H1 (cell line): ENCODE measurements around the gene EMID1. TPM values are rescaled to one million over a fixed set of nuclear protein-coding genes. Genes with fewer than 3 reads are reported as not detected.

Source experiments
- CTCF ChIA-PET: fragments of 300-600 bp; sonication (Branson Sonifier 250); formaldehyde crosslinking; loops from one replicate; lab custom pipeline; 2021; ENCODE audit not compliant: partially characterized antibody; lab: Charles Lee
- POLR2A ChIA-PET: fragments of 300-600 bp; sonication (Branson Sonifier 250); formaldehyde crosslinking; loops from one replicate; lab custom pipeline; 2021; ENCODE audit warnings: inconsistent platforms; ENCODE audit not compliant: partially characterized antibody; lab: Charles Lee
- DNase-seq, 2 experiments: peaks; one replicate each; pipeline versions ENCODE4 v3.0.0 to v3.0.0-alpha.2; 2010 to 2022; ENCODE audit warnings: low spot score in 2 of 2, low read depth in 1 of 2, mixed read lengths in 1 of 2
- FAIRE-seq: peaks from 2 replicates; lab custom pipeline; 2011; peaks lifted over from hg19 to GRCh38; lab: Jason Lieb, UNC
- H2AFZ ChIP-seq: 2 replicates; pipeline ENCODE4 v1.8.1; 2012; ENCODE audit warnings: low read length, inconsistent platforms
- H2AK5ac ChIP-seq: 2 replicates; pipeline ENCODE4 v1.6.1; 2013; ENCODE audit warnings: low read depth, low read length
- H2BK120ac ChIP-seq: replicated peaks from 2 replicates; pipeline ENCODE3; 2013; ENCODE audit warnings: low read depth, low read length, inconsistent platforms
- H2BK12ac ChIP-seq: 2 replicates; pipeline ENCODE4 v1.6.1; 2013; ENCODE audit warnings: low read depth, low read length
- H2BK15ac ChIP-seq: 2 replicates; pipeline ENCODE4 v1.6.1; 2013; ENCODE audit warnings: low read length
- H2BK20ac ChIP-seq: 2 replicates; pipeline ENCODE4 v1.6.1; 2013; ENCODE audit warnings: low read length
- H2BK5ac ChIP-seq: 2 replicates; pipeline ENCODE4 v1.6.1; 2013; ENCODE audit warnings: low read depth, low read length
- H3K14ac ChIP-seq: 2 replicates; pipeline ENCODE4 v1.6.1; 2013; ENCODE audit warnings: inconsistent platforms; ENCODE audit not compliant: insufficient read length
- H3K18ac ChIP-seq: 2 replicates; pipeline ENCODE4 v1.6.1; 2013; ENCODE audit warnings: low read length; ENCODE audit errors: extremely low read depth
- H3K23ac ChIP-seq: 2 replicates; pipeline ENCODE4 v1.6.1; 2013; ENCODE audit warnings: inconsistent platforms; ENCODE audit not compliant: insufficient read length
- H3K23me2 ChIP-seq: 2 replicates; pipeline ENCODE4 v1.6.1; 2013; ENCODE audit warnings: low read depth, low read length
- H3K27ac ChIP-seq: 2 replicates; pipeline ENCODE4 v1.6.1; 2011; ENCODE audit warnings: low read depth, low read length, inconsistent platforms
- H3K27me3 ChIP-seq, 4 experiments: replicated peaks in 1 of 4; 1 replicate in 1 of 4; 2 replicates in 3 of 4; pipeline versions ENCODE4 v1.6.1 to v1.8.1; 2011 to 2013; ENCODE audit warnings: low read length in 3 of 4, mild to moderate bottlenecking in 3 of 4, inconsistent platforms in 2 of 4, mixed read lengths in 2 of 4, moderate library complexity in 1 of 4; ENCODE audit not compliant: control insufficient read depth in 3 of 4, insufficient read depth in 3 of 4; ENCODE audit errors: extremely low read depth in 1 of 4
- H3K36me3 ChIP-seq, 4 experiments: 2 replicates each; pipeline versions ENCODE4 v1.6.1 to v1.8.1; 2011 to 2013; ENCODE audit warnings: mild to moderate bottlenecking in 4 of 4, low read length in 3 of 4, moderate library complexity in 2 of 4, control low read depth in 1 of 4, inconsistent platforms in 1 of 4; ENCODE audit not compliant: insufficient read depth in 4 of 4, control insufficient read depth in 2 of 4
- H3K4ac ChIP-seq: replicated peaks from 2 replicates; pipeline ENCODE3; 2013; ENCODE audit warnings: low read length, low read depth, mixed read lengths, inconsistent platforms; ENCODE audit not compliant: insufficient read length
- H3K4me1 ChIP-seq, 4 experiments: replicated peaks in 1 of 4; 1 replicate in 1 of 4; 2 replicates in 3 of 4; pipeline versions ENCODE4 v1.6.1 to v1.8.1; 2011 to 2013; ENCODE audit warnings: low read length in 3 of 4, inconsistent platforms in 2 of 4, mixed read lengths in 1 of 4; ENCODE audit not compliant: insufficient read depth in 4 of 4, control insufficient read depth in 3 of 4
- H3K4me2 ChIP-seq, 2 experiments: 2 replicates each; pipeline versions ENCODE4 v1.6.1 to v1.8.1; 2011 to 2013; ENCODE audit warnings: low read depth in 2 of 2, low read length in 2 of 2, control low read depth in 1 of 2, inconsistent platforms in 1 of 2, mild to moderate bottlenecking in 1 of 2; ENCODE audit not compliant: insufficient read depth in 1 of 2
- H3K4me3 ChIP-seq, 4 experiments: fragments of 200-600, 300-600 bp in 1 of 4; sonication (generic), shearing (Covaris generic), sonication (Bioruptor Twin) in 1 of 4; 2 replicates each; pipeline versions ENCODE4 v1.5.1 to v1.8.1; 2011 to 2016; ENCODE audit warnings: low read length in 4 of 4, low read depth in 3 of 4, control low read depth in 2 of 4, inconsistent platforms in 2 of 4, mild to moderate bottlenecking in 2 of 4, mixed read lengths in 1 of 4, moderate library complexity in 1 of 4; ENCODE audit not compliant: insufficient read depth in 2 of 4; ENCODE audit errors: extremely low read depth in 1 of 4
- H3K56ac ChIP-seq: replicated peaks from 2 replicates; pipeline ENCODE3; 2013; ENCODE audit warnings: low read depth, mild to moderate bottlenecking, mixed read lengths, low read length, inconsistent platforms; ENCODE audit not compliant: insufficient read length
- H3K79me1 ChIP-seq: 2 replicates; pipeline ENCODE4 v1.6.1; 2013; ENCODE audit warnings: low read depth, low read length, control low read depth
- H3K79me2 ChIP-seq, 2 experiments: 2 replicates each; pipeline versions ENCODE4 v1.6.1 to v1.8.1; 2012 to 2013; ENCODE audit warnings: low read length in 2 of 2, mild to moderate bottlenecking in 2 of 2, inconsistent platforms in 1 of 2; ENCODE audit not compliant: insufficient read depth in 2 of 2, control insufficient read depth in 1 of 2
- H3K9ac ChIP-seq, 4 experiments: replicated peaks in 1 of 4; 1 replicate in 1 of 4; 2 replicates in 3 of 4; pipeline versions ENCODE4 v1.6.1 to v1.8.1; 2011 to 2013; ENCODE audit warnings: low read depth in 3 of 4, low read length in 3 of 4, control low read depth in 2 of 4, mild to moderate bottlenecking in 2 of 4, moderate library complexity in 2 of 4, inconsistent platforms in 1 of 4; ENCODE audit errors: extremely low read depth in 1 of 4
- H3K9me3 ChIP-seq, 2 experiments: 2 replicates each; pipeline versions ENCODE4 v1.6.1 to v1.8.1; 2012 to 2013; ENCODE audit warnings: mild to moderate bottlenecking in 2 of 2, moderate library complexity in 2 of 2, control low read depth in 1 of 2, inconsistent platforms in 1 of 2, low read depth in 1 of 2, low read length in 1 of 2, mixed read lengths in 1 of 2; ENCODE audit not compliant: insufficient read depth in 2 of 2
- H4K20me1 ChIP-seq, 2 experiments: replicated peaks in 1 of 2; 2 replicates each; pipeline versions ENCODE3 to v1.8.1; 2011 to 2013; ENCODE audit warnings: inconsistent platforms in 2 of 2, low read length in 2 of 2, mild to moderate bottlenecking in 1 of 2; ENCODE audit not compliant: insufficient read depth in 2 of 2, control insufficient read depth in 1 of 2
- H4K5ac ChIP-seq: 2 replicates; pipeline ENCODE4 v1.6.1; 2013; ENCODE audit warnings: low read length, low read depth, mixed read lengths, inconsistent platforms; ENCODE audit not compliant: insufficient read length
- H4K8ac ChIP-seq: 2 replicates; pipeline ENCODE4 v1.8.0; 2013; ENCODE audit warnings: mild to moderate bottlenecking, moderate library complexity, low read length, inconsistent platforms; ENCODE audit not compliant: insufficient read depth; ENCODE audit errors: extremely low read depth
- H4K91ac ChIP-seq: replicated peaks from 2 replicates; pipeline ENCODE3; 2013; ENCODE audit warnings: low read length, mixed read lengths, inconsistent platforms; ENCODE audit not compliant: insufficient read length
- BCL11A ChIP-seq, 2 experiments: IDR thresholded peaks; one replicate each; pipeline ENCODE4 v1.6.1; 2011; ENCODE audit warnings: low read depth in 2 of 2, low read length in 2 of 2, mild to moderate bottlenecking in 2 of 2
- CHD1 ChIP-seq: IDR thresholded peaks from 2 replicates; pipeline ENCODE4 v1.6.1; 2012; ENCODE audit warnings: low read depth, low read length, improper control_type of control experiment
- EGR1 ChIP-seq: IDR thresholded peaks from 2 replicates; pipeline ENCODE4 v1.6.1; 2011; ENCODE audit warnings: low read depth, low read length, borderline replicate concordance
- HDAC2 ChIP-seq, 2 experiments: fragments of 300-600 bp in 1 of 2; sonication (generic) in 1 of 2; IDR thresholded peaks; 2 replicates each; pipeline ENCODE4 v1.6.1; 2011 to 2012; ENCODE audit warnings: low read depth in 2 of 2, low read length in 2 of 2, mild to moderate bottlenecking in 2 of 2, moderate library complexity in 2 of 2, borderline replicate concordance in 1 of 2, inconsistent platforms in 1 of 2
- MAFK ChIP-seq: IDR thresholded peaks from 2 replicates; pipeline ENCODE4 v1.6.1; 2012; ENCODE audit warnings: low read depth, mild to moderate bottlenecking, improper control_type of control experiment, low read length
- RFX5 ChIP-seq: IDR thresholded peaks from 2 replicates; pipeline ENCODE4 v1.6.1; 2011; ENCODE audit warnings: low read depth, low read length, improper control_type of control experiment, borderline replicate concordance
- WGBS, 2 experiments: shearing (Covaris generic) in 1 of 2; methylation state at CpG; one replicate each; pipeline versions ENCODE4 v1.1.6 to v1.1.7; 2013 to 2015; ENCODE audit warnings: low lambda C conversion rate in 2 of 2, mixed read lengths in 2 of 2, inconsistent platforms in 1 of 2, low coverage in 1 of 2, missing lambda C conversion rate in 1 of 2; ENCODE audit not compliant: insufficient replicate concordance in 2 of 2, insufficient coverage in 1 of 2, insufficient read length in 1 of 2; ENCODE audit errors: extremely low coverage in 1 of 2, missing lambda C conversion rate in 1 of 2; 5-methylcytosine and 5-hydroxymethylcytosine counted together
- polyA plus RNA-seq, 7 experiments: library from polyadenylated mRNA; depleted of rRNA in 3 of 7; stranded (reverse) in 5 of 7; unstranded in 2 of 7; fragments of >200 nt in 5 of 7; fragments of 200-250 nt in 2 of 7; gene quantifications; 1 replicate in 5 of 7; 2 replicates in 1 of 7; 4 replicates in 1 of 7; pipeline versions ENCODE4 v1.2.1 to v1.2.3, GENCODE V29; 2011 to 2013; ENCODE audit warnings: missing spikeins in 2 of 7, mixed read lengths in 2 of 7
- total RNA-seq: library from RNA; stranded (reverse); fragmentation: NEBNext Ultra II Directional; extraction: Animal tissue kit (Norgen Biotek cat#: 25700); gene quantifications from 2 replicates; pipeline ENCODE4 v1.2.1, GENCODE V29; 2021
- TF ChIP-seq, protein P1 (sequence below), 3 experiments: IDR thresholded peaks; 1 replicate in 2 of 3; 2 replicates in 1 of 3; pipeline versions ENCODE4 v1.5.1 to v1.6.1; 2011; ENCODE audit warnings: low read length in 3 of 3, mild to moderate bottlenecking in 3 of 3, inconsistent platforms in 2 of 3, low read depth in 1 of 3, moderate library complexity in 1 of 3; ENCODE audit not compliant: insufficient read depth in 1 of 3; ENCODE audit errors: control extremely low read depth in 1 of 3

EMID1 gene
- total and polyA plus RNA-seq, 2 of the 8 experiments (the other 6 are each of a cell fraction or from before 2014, with no cell fraction given): 3.9 to 7.4 TPM

DNA sequence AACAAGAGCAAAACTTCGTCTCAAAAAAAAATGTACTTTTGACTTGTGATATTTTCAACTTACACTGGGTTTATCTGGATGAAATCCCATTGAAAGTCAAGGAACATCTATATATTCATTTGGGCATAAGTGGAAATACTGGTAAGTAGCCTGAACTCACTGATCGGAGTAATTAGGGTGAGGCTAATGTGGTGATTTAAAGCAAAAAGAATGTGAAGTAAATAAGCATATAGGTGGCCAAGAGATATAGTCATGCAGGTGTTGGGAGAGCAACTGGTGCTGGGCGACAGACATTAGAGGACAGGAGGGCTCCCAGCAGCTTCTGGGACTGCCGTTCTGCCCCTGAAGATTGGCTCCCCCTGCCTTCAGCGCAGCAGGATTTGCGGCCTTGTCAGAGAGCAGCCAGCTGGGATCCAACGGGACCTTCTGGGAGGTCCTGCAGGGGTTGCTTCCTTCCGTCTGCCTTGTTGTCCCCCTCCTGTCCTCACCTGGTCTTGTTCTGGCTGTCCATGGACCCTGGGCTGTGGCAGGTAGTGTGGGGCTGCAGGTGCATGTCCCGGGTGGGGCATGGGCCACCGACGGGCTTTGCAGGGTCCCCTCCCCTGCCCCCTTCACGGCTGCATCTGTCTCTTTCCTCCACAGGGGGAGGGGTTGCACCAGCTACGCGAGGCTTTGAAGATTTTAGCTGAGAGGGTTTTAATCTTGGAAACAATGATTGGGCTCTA is 48.0 kb downstream of the EMID1 start:
- H2BK5ac ChIP-seq: no peak overlapping the region
- H3K36me3 ChIP-seq: no peaks in the 10 kb centered on the region
- ChIA-PET CTCF (interaction anchor here (0.6 to 1.0 kb wide), 3 partner anchors 8 to 421 kb away, joined by 3 to 4 read pairs (median 3); no protein-coding TSS in a partner anchor), POLR2A (interaction anchor here (0.7 to 8.6 kb wide), 3 partner anchors 8 to 15 kb away, joined by 3 to 139 read pairs (median 4); partner anchors contain the start of genes EWSR1 and RHBDD3)
- H3K14ac ChIP-seq: no peak overlapping the region
- H3K4me1 ChIP-seq: peaks cover 0 to 6% (median 0%) of the 10 kb centered on the region in 4 experiments; a peak in 2 of 7 replicates
- H2AFZ ChIP-seq: no peak overlapping the region
- no peak for FAIRE-seq
- H4K5ac ChIP-seq: no peak overlapping the region
- H2AK5ac ChIP-seq: no peak overlapping the region
- H3K56ac ChIP-seq: no peak overlapping the region
- no peaks in the 10 kb centered on the region; the same call in 1 of the 2 replicates for H3K79me1 ChIP-seq
- H3K23ac ChIP-seq: no peak overlapping the region
- WGBS, 2 experiments: 80% methylated on average over 14 of the region's 14 CpGs; no CpG with 5 or more reads in 1 of the 2 experiments
- H3K27ac ChIP-seq: no peak overlapping the region
- H3K4ac ChIP-seq: no peak overlapping the region
- no peak overlapping the region for H3K9ac ChIP-seq
- no peak overlapping the region for H2BK15ac ChIP-seq
- H4K8ac ChIP-seq: no peak overlapping the region; the same call in 1 of the 2 replicates
- H2BK120ac ChIP-seq: no peak overlapping the region
- H4K20me1 ChIP-seq: peaks cover 0 to 8% of the 10 kb centered on the region in 2 experiments
- H3K23me2 ChIP-seq: no peaks in the 10 kb centered on the region
- H2BK20ac ChIP-seq: no peak overlapping the region
- H4K91ac ChIP-seq: no peak overlapping the region
- H3K27me3 ChIP-seq: no peaks in the 10 kb centered on the region
- no peaks in the 10 kb centered on the region for H3K79me2 ChIP-seq
- TF ChIP-seq MAFK: no peak
- TF ChIP-seq HDAC2 (IDR thresholded peaks at IDR 0.05; ENCODE audit: borderline replicate concordance in 1 of 2, low read depth in 2 of 2, low read length in 2 of 2): no peak
- TF ChIP-seq CHD1: no peak
- TF ChIP-seq RFX5: no peak
- no peak for TF ChIP-seq BCL11A (IDR thresholded peaks at IDR 0.05; ENCODE audit: low read depth in 2 of 2, low read length in 2 of 2)
- no peak for TF ChIP-seq EGR1
- TF ChIP-seq, protein P1, sequence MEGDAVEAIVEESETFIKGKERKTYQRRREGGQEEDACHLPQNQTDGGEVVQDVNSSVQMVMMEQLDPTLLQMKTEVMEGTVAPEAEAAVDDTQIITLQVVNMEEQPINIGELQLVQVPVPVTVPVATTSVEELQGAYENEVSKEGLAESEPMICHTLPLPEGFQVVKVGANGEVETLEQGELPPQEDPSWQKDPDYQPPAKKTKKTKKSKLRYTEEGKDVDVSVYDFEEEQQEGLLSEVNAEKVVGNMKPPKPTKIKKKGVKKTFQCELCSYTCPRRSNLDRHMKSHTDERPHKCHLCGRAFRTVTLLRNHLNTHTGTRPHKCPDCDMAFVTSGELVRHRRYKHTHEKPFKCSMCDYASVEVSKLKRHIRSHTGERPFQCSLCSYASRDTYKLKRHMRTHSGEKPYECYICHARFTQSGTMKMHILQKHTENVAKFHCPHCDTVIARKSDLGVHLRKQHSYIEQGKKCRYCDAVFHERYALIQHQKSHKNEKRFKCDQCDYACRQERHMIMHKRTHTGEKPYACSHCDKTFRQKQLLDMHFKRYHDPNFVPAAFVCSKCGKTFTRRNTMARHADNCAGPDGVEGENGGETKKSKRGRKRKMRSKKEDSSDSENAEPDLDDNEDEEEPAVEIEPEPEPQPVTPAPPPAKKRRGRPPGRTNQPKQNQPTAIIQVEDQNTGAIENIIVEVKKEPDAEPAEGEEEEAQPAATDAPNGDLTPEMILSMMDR (IDR thresholded peaks at IDR 0.05; ENCODE audit: control extremely low read depth in 1 of 3, insufficient read depth in 1 of 3, low read depth in 1 of 3, low read length in 3 of 3): peak in 2 of 3 experiments; percentile 13 to 35; a peak in 2 of 4 replicates
- no peak overlapping the region for H2BK12ac ChIP-seq
- H3K4me3 ChIP-seq: no peak overlapping the region
- DNase-seq: no peak
- no peak overlapping the region for H3K18ac ChIP-seq
- no peaks in the 10 kb centered on the region for H3K9me3 ChIP-seq
- H3K4me2 ChIP-seq: no peak overlapping the region
